ENCODE results near the gene SOX15.

SOX15 gene

GRCh38 chr17:7576432-7576937 is 13.4 kb downstream of the SOX15 start:
- DNase-seq = no peak

- no peak for DNase-seq
Observed at GRCh38 chr17:7575959-7576358, 13.9 kb downstream of the SOX15 start.

GRCh38 chr17:7575481-7575883 is 14.4 kb downstream of the SOX15 start:
- no peak for DNase-seq

GRCh38 chr17:7574176-7574953 is 15.5 kb downstream of the SOX15 start:
- no peak for DNase-seq

GRCh38 chr17:7573324-7574080 is 16.4 kb downstream of the SOX15 start:
- peak; percentile 94 for DNase-seq

GRCh38 chr17:7572588-7573323 is 17.1 kb downstream of the SOX15 start:
- peak; percentile 100 for DNase-seq

GRCh38 chr17:7572338-7572587 is 17.6 kb downstream of the SOX15 start:
- DNase-seq = no peak

GRCh38 chr17:7570351-7570750 is 19.5 kb downstream of the SOX15 start:
- DNase-seq = no peak

- no peak for DNase-seq
Observed at GRCh38 chr17:7569571-7569970, 20.3 kb downstream of the SOX15 start.

GRCh38 chr17:7563115-7563869 is 26.6 kb downstream of the SOX15 start:
- no peak for DNase-seq

- no peak for DNase-seq
Observed at GRCh38 chr17:7562208-7562605, 27.7 kb downstream of the SOX15 start.

- DNase-seq = peak; percentile 94
Observed at GRCh38 chr17:7561589-7562207, 28.2 kb downstream of the SOX15 start, which contains the start of gene SENP3. Gene SENP3 (plus strand): TSS chr17:7561919. CDS start chr17:7563077, 1,158 bp downstream.

- DNase-seq = peak; percentile 93
Observed at GRCh38 chr17:7561028-7561575, 28.8 kb downstream of the SOX15 start.

- peak; percentile 80 for DNase-seq
Observed at GRCh38 chr17:7560172-7561027, 29.5 kb downstream of the SOX15 start.

- DNase-seq = no peak
Observed at GRCh38 chr17:7559320-7560171, 30.3 kb downstream of the SOX15 start.

GRCh38 chr17:7558544-7559319 is 31.2 kb downstream of the SOX15 start, which contains the start of gene TNFSF13:
Gene TNFSF13 (plus strand): TSS chr17:7558750. CDS start chr17:7559040, 290 bp downstream.
- no peak for DNase-seq

- no peak for DNase-seq
Observed at GRCh38 chr17:7557775-7558543, 31.9 kb downstream of the SOX15 start.

- no peak for DNase-seq
Observed at GRCh38 chr17:7557147-7557764, 32.6 kb downstream of the SOX15 start.
